ENCODE measurements around the gene TBC1D23. TPM values are rescaled to one million over a fixed set of nuclear protein-coding genes. Genes with fewer than 3 reads are reported as not detected.
"Not testable (repeated sequence)": the region's sequence is repeated elsewhere in the genome, so short reads cannot be mapped to it uniquely, and the experiment has no call there.

The TBC1D23 gene
- 10 to 100 TPM; 17.6 to 19.4 TPM for total RNA-seq

DNA sequence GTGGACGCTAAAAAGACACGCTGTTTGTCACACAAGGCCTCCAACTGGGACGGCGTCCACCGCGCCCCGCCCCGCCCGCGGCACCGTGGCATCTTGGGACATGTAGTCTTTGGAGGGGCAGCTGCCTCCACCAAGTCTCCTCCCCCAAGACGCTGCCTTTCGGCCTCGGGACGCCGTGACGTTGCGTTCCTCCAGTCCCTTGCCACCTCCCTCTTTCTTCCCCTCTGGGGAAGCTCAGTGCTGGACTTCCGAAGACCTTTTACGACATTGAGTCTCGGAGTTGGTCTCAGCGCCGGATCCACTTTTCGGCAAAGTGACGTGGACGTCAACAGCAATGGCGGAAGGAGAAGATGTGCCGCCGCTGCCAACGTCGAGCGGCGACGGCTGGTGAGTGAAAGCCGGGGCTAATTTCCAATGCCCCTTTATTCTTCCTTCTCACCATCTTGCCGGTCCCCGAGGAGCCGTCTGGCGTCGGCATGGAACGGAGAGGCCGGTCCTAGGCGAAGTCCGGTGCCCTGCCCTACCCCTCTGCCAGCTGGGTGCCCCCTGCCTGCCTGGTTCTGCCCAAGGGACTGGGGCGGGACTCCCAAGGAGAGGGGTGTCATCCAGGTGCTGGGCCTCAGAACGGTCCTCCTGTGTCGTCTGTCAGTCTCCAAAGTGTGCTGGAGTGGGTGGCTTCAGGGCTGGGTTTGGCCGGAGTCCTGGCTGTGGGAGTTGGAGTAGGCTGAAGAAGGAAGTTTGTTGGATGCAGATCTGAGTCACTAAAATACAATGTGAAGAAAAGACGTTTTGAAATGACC lies at the start of gene TBC1D23:
TBC1D23 (plus strand) TSS at position 308 of the 800 bp plus-strand sequence; CDS start at position 335, 27 bp downstream.
- Mint-ChIP-seq H3K27ac (peak within 1 kb of the TSS; percentile 96), H3K36me3 (ENCODE audit: low read depth) (no peaks in the 10 kb centered on the region), H3K4me1 (peaks cover 58% of the 10 kb centered on the region), H3K27me3 (no peaks in the 10 kb centered on the region), H3K9me3 (ENCODE audit: low read depth) (no peaks in the 10 kb centered on the region), H3K4me3 (peak within 1 kb of the TSS; percentile 91)
- peak; percentile 98 for DNase-seq
- ATAC-seq, result peak; percentile 100
- intact Hi-C loops (cut with DNase I, micrococcal nuclease), result loop anchor here (1.0 to 5.0 kb wide), 9 partner anchors 74 to 1464 kb away; partner anchors contain the start of genes CMSS1 (in 2 of the 2), LNP1 (in 2 of the 2), TFG (in 2 of the 2) and TOMM70 (in 2 of the 2)
- CTCF ChIA-PET, result interaction anchor here (0.6 to 2.0 kb wide), 13 partner anchors 9 to 450 kb away, joined by 3 to 10 read pairs (median 3); partner anchors contain the start of genes LNP1 and TOMM70
- POLR2A ChIA-PET, result interaction anchor here (0.5 to 2.2 kb wide), 6 partner anchors 9 to 1528 kb away, joined by 3 to 8 read pairs (median 4); partner anchors contain the start of genes LNP1 and TOMM70

DNA sequence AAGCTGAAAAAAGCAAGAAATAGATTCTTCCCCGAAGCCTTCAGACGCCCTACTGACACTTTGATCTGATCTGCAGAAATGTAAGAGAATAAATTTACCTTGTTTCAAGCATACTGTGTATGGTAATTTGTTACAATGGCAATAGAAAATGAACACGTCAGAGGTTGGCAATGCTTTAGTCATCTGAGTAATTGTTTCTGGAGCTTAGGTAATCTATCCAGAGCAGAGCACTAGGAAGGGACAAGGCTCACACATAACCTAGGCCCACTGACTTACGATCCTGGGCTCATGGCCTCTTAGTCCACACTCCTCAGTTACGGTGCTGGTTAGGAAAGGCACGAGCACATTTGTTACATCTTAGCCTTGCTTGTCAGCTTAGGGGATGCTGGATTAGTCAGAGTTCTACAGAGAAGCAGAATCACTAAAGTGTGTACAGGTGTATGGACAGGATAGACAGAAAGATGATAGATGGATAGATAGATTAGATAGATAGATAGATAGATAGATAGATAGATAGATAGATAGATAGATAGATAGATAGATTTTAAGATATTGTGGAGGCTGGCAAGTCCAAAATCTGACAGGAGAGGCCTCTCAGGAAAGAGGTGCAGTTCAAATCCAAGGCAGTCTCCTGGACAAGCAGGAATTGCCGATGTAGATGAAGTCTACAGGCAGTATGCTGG lies 46.8 kb upstream of the TBC1D23 start:
- intact Hi-C loops (cut with DNase I, micrococcal nuclease), result no loop called here
- H3K4me1 Mint-ChIP-seq, result peaks cover 15% of the 10 kb centered on the region
- H3K36me3 Mint-ChIP-seq (ENCODE audit: low read depth), result no peaks in the 10 kb centered on the region

DNA sequence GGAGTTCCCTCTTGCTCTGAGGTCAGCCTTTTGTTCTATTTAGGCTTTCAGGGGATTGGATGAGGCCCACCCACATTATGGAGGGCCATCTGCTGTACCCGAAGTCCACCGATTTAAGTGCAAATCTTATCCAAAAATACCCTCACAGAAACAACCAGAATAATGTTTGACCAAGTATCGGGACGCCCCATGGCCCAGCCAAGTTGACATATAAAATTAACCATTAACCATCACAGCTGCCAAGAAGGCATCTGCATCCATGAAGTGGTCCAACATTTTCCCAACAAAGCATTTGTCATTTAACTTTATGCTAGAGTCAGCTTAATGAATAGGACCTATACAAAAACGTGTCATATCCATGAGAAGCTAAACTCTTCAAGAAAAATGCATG lies 46.2 kb upstream of the TBC1D23 start:
- H3K4me3 Mint-ChIP-seq, result no peak overlapping the region
- ChIA-PET CTCF (no interaction called here), POLR2A (no interaction called here)
- no peaks in the 10 kb centered on the region for H3K36me3 Mint-ChIP-seq (ENCODE audit: low read depth)
- ATAC-seq (no peak), DNase-seq (no peak)
- intact Hi-C loops (cut with DNase I, micrococcal nuclease), result no loop called here
- peaks cover 5% of the 10 kb centered on the region for H3K27me3 Mint-ChIP-seq
- H3K9me3 Mint-ChIP-seq (ENCODE audit: low read depth), result peaks cover 8% of the 10 kb centered on the region
- peaks cover 14% of the 10 kb centered on the region for H3K4me1 Mint-ChIP-seq
- no peak overlapping the region for H3K27ac Mint-ChIP-seq

More for the DNA sequence above, 46.8 kb upstream of the TBC1D23 start:
- Mint-ChIP-seq H3K27me3 (peaks cover 5% of the 10 kb centered on the region), H3K4me3 (no peak overlapping the region), H3K27ac (no peak overlapping the region), H3K9me3 (ENCODE audit: low read depth) (peaks cover 4% of the 10 kb centered on the region)
- no peak for ATAC-seq
- ChIA-PET CTCF (interaction anchor here (0.8 to 0.9 kb wide), 2 partner anchors 40 to 47 kb away, joined by 3 to 4 read pairs; partner anchors contain the start of gene TBC1D23), POLR2A (no interaction called here)
- DNase-seq, result no peak

DNA sequence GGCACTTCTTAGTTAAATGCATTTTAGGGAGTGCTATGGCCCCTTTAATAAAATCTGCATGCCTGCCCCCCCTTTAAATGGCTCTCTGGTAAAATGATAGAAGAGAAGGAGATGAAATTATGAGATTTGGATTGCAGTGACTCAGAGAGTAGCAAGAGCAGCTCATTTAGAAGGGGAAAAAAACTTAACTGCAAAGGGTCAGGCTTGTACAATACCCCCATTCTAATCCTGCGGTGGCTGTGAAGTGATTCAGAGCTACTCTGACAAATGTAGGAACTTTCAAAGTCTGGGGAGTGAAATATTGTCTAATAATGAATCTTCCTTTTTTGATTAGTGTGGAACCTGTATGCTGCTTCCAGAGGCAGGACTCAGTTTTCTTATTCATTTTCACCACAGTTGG lies 44.1 kb upstream of the TBC1D23 start:
- Mint-ChIP-seq H3K27ac (no peak overlapping the region), H3K9me3 (ENCODE audit: low read depth) (peaks cover 12% of the 10 kb centered on the region), H3K36me3 (ENCODE audit: low read depth) (no peaks in the 10 kb centered on the region), H3K4me3 (no peak overlapping the region), H3K27me3 (peaks cover 5% of the 10 kb centered on the region), H3K4me1 (no peaks in the 10 kb centered on the region)
- ATAC-seq (no peak), DNase-seq (no peak)
- ChIA-PET POLR2A (no interaction called here), CTCF (no interaction called here)
- intact Hi-C loops (cut with DNase I, micrococcal nuclease), result no loop called here

DNA sequence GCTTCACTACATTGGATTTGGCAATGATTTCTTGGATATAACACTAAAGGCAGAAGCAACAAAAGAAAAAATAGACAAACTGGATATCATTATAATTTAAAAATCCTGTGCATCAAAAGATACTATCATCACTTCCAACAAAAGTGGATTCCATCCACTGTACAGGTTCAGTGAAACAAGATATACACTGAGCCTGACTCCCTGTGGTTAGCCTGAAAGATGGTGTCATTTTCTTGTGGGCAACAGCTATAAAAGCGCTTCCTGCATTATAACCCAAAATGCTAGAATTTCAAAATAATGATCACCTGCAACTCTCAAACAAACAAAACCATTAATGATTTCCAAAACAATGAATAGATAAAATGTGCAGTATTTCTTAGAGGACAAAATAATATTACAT lies 39.6 kb upstream of the TBC1D23 start:
- peaks cover 2% of the 10 kb centered on the region for H3K27me3 Mint-ChIP-seq
- CTCF ChIA-PET, result no interaction called here
- no peaks in the 10 kb centered on the region for H3K36me3 Mint-ChIP-seq (ENCODE audit: low read depth)
- ATAC-seq, result no peak
- H3K4me3 Mint-ChIP-seq, result no peak overlapping the region
- no peaks in the 10 kb centered on the region for H3K4me1 Mint-ChIP-seq
- H3K9me3 Mint-ChIP-seq (ENCODE audit: low read depth), result peaks cover 12% of the 10 kb centered on the region
- no peak for DNase-seq
- intact Hi-C loops (cut with DNase I, micrococcal nuclease), result no loop called here
- POLR2A ChIA-PET, result no interaction called here
- no peak overlapping the region for H3K27ac Mint-ChIP-seq

DNA sequence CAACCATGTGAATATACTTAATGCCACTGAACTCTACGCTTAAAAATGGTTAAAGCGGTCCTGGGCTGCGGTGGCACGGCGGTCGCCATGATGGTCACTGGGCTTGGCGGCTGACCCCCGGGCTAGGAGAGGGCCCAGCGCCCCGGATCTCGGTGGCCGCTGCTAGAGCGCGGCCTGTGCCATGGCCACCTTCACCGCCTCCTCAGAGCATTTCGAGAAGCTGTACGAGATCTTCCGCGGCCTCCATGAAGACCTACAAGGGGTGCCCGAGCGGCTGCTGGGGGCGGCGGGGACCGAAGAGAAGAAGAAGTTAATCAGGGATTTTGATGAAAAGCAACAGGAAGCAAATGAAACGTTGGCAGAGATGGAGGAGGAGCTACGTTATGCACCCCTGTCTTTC lies 35.6 kb upstream of the TBC1D23 start:
- CTCF ChIA-PET, result no interaction called here
- H3K27me3 Mint-ChIP-seq, result no peaks in the 10 kb centered on the region
- no peaks in the 10 kb centered on the region for H3K36me3 Mint-ChIP-seq (ENCODE audit: low read depth)
- H3K9me3 Mint-ChIP-seq (ENCODE audit: low read depth), result peaks cover 4% of the 10 kb centered on the region
- ATAC-seq (no peak), DNase-seq (no peak)
- no peak overlapping the region for H3K4me3 Mint-ChIP-seq
- intact Hi-C loops (cut with DNase I, micrococcal nuclease), result no loop called here
- peaks cover 4% of the 10 kb centered on the region for H3K4me1 Mint-ChIP-seq
- H3K27ac Mint-ChIP-seq, result no peak overlapping the region
- POLR2A ChIA-PET, result no interaction called here

DNA sequence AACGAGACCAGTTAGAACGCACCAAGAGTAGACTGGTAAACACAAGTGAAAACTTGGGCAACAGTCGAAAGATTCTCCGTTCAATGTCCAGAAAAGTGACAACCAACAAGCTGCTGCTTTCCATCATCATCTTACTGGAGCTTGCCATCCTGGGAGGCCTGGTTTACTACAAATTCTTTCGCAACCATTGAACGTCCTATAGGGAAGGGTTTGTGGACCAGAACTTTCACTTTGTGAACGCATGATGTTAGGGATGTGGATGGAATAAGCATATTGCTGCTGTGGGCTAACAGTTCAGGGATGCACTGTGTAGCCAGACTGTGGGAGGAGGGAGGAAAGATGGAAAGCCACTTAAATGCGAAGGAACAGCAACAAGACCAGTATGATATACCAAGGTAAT lies 34.9 kb upstream of the TBC1D23 start:
- H3K9me3 Mint-ChIP-seq (ENCODE audit: low read depth), result peaks cover 1% of the 10 kb centered on the region
- peaks cover 4% of the 10 kb centered on the region for H3K4me1 Mint-ChIP-seq
- DNase-seq (no peak), ATAC-seq (no peak)
- no peaks in the 10 kb centered on the region for H3K27me3 Mint-ChIP-seq
- intact Hi-C loops (cut with DNase I, micrococcal nuclease), result no loop called here
- H3K27ac Mint-ChIP-seq, result no peak overlapping the region
- no peaks in the 10 kb centered on the region for H3K36me3 Mint-ChIP-seq (ENCODE audit: low read depth)
- CTCF ChIA-PET, result no interaction called here
- no peak overlapping the region for H3K4me3 Mint-ChIP-seq
- POLR2A ChIA-PET, result no interaction called here

DNA sequence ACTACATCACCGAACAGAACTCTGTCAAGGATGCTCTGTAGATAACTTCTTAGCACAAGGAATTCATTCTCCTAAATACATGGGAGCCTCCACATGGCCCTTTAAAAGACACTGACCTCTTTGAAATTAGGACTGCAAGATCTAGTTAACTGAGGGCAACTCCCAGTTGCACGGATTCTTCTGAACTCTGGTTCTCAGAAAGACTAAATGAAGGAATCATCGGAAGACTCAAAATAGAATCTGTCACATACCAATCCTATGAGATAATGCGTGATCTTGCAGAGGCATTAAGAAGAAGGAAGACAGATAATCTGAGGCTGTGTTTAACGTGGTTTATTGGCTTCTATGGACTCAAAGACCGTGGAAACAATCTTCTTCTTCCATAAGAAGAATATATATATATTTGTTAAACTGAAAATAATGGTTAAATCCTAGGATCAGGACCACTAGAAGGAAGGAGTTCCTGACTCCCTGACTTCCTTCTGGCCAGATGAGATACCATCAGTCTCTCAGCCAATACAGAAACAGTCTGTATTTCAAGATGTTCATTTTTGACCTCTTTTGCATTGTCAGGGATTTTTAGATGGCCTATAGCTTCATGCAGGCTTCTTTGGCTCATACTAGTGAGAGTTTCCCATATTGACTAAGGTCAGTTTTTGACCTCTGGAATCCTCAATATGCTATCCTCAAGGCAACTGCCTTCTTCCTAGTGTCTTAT lies 33.9 kb upstream of the TBC1D23 start:
- no peak overlapping the region for H3K27ac Mint-ChIP-seq
- no peaks in the 10 kb centered on the region for H3K36me3 Mint-ChIP-seq (ENCODE audit: low read depth)
- no peak for DNase-seq
- POLR2A ChIA-PET, result no interaction called here
- no peak overlapping the region for H3K4me3 Mint-ChIP-seq
- ATAC-seq, result no peak
- intact Hi-C loops (cut with DNase I, micrococcal nuclease), result no loop called here
- CTCF ChIA-PET, result interaction anchor here (0.6 to 0.7 kb wide), 2 partner anchors 43 to 1489 kb away, joined by 3 read pairs; no protein-coding TSS in a partner anchor
- no peaks in the 10 kb centered on the region for H3K9me3 Mint-ChIP-seq (ENCODE audit: low read depth)
- peaks cover 4% of the 10 kb centered on the region for H3K4me1 Mint-ChIP-seq
- no peaks in the 10 kb centered on the region for H3K27me3 Mint-ChIP-seq

DNA sequence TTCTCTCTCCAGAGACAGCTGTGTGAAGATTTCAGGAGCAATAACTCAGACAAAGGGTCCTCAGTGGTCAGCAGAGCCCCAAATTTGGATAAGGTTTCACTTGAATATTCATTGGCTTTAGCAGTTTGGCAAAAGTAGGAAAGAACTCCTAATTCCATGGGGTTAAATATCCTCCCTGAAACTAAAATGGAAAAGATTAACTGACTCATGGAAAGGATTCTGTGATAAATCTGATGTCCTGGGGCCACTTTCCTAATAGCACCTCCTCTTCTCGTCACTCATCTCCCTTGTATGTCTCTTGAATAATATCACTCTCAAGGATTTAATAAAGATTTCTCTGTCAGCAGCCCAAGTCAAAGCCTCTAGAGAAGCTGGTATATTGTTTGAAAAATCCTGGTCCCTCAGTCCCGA lies 33.3 kb upstream of the TBC1D23 start:
- ATAC-seq (no peak), DNase-seq (no peak)
- no peak overlapping the region for H3K27ac Mint-ChIP-seq
- no peaks in the 10 kb centered on the region for H3K9me3 Mint-ChIP-seq (ENCODE audit: low read depth)
- no peak overlapping the region for H3K4me3 Mint-ChIP-seq
- POLR2A ChIA-PET, result no interaction called here
- H3K36me3 Mint-ChIP-seq (ENCODE audit: low read depth), result no peaks in the 10 kb centered on the region
- H3K4me1 Mint-ChIP-seq, result peaks cover 4% of the 10 kb centered on the region
- no peaks in the 10 kb centered on the region for H3K27me3 Mint-ChIP-seq
- intact Hi-C loops (cut with DNase I, micrococcal nuclease), result no loop called here
- CTCF ChIA-PET, result interaction anchor here (0.6 to 0.7 kb wide), 2 partner anchors 42 to 1488 kb away, joined by 3 read pairs; no protein-coding TSS in a partner anchor

DNA sequence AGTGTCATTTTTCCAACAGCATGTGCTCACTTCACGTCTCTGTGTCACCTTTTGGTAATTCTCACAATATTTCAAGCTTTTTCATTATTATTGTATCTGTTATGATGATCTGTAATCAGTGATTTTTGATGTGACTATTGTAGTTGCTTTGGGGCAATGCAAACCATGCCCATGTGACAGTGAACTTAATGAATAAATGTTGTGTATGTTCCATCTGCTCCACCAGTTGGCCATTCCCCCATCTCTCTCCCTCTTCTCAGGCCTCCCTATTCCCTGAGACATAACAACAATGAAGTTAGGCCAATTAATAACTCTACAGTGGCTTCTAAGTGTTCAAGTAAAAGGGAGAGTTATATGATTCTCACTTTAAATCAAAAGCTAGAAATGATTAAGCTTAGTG lies 32.5 kb upstream of the TBC1D23 start:
- no peaks in the 10 kb centered on the region for H3K9me3 Mint-ChIP-seq (ENCODE audit: low read depth)
- no peak overlapping the region for H3K27ac Mint-ChIP-seq
- peaks cover 4% of the 10 kb centered on the region for H3K4me1 Mint-ChIP-seq
- intact Hi-C loops (cut with DNase I, micrococcal nuclease), result no loop called here
- ATAC-seq (peak; percentile 44), DNase-seq (no peak)
- no peak overlapping the region for H3K4me3 Mint-ChIP-seq
- ChIA-PET POLR2A (no interaction called here), CTCF (interaction anchor here (1.3 to 1.5 kb wide), 2 partner anchors 10 to 26 kb away, joined by 3 read pairs; no protein-coding TSS in a partner anchor)
- H3K27me3 Mint-ChIP-seq, result no peaks in the 10 kb centered on the region
- no peaks in the 10 kb centered on the region for H3K36me3 Mint-ChIP-seq (ENCODE audit: low read depth)

DNA sequence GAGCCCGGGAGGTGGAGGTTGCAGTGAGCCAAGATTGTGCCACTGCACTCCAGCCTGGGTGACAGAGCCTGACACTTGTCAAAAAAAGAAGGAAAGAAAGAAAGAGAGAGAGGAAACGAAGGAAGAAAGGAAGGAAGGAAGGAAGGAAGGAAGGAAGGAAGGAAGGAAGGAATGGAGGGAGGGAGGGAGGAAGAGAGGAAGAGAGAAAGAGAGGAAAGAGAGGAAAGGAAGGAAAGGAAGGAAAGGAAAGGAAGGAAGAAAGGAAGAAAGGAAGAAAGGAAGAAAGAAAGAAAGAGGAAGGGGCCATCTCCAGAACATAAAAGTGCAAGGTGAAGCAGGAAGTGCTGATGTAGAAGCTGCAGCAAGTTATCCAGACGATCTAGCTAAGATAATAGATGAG lies 31.6 kb upstream of the TBC1D23 start:
- H3K27me3 Mint-ChIP-seq; DNase-seq; ATAC-seq; intact Hi-C loops (cut with DNase I, micrococcal nuclease); POLR2A ChIA-PET; H3K36me3 Mint-ChIP-seq (ENCODE audit: low read depth); H3K4me3 Mint-ChIP-seq; H3K9me3 Mint-ChIP-seq (ENCODE audit: low read depth); H3K27ac Mint-ChIP-seq; H3K4me1 Mint-ChIP-seq: not testable (repeated sequence)
- CTCF ChIA-PET, result interaction anchor here (1.3 to 1.5 kb wide), 3 partner anchors 9 to 27 kb away, joined by 3 read pairs; no protein-coding TSS in a partner anchor

Data from activated CD4-positive, alpha-beta T cell treated with anti-CD3 and anti-CD28 coated beads for 36 hours (primary cell).